Nephron (organoid): ENCODE measurements around the gene CCDC85B.

Source experiments
- H3K27ac Mint-ChIP-seq, 3 experiments: 2 replicates each; pipeline ENCODE4 v1.8.0; 2020; ENCODE audit warnings: mixed read lengths in 3 of 3, mild to moderate bottlenecking in 2 of 3, moderate library complexity in 1 of 3
- H3K27me3 Mint-ChIP-seq: 2 replicates; pipeline ENCODE4 v1.8.0; 2021; ENCODE audit warnings: low read depth, mild to moderate bottlenecking, moderate library complexity, mixed read lengths
- H3K36me3 Mint-ChIP-seq: 2 replicates; pipeline ENCODE4 v1.8.0; 2020; ENCODE audit warnings: low read depth, mixed read lengths
- H3K4me1 Mint-ChIP-seq: 2 replicates; pipeline ENCODE4 v1.8.0; 2020; ENCODE audit warnings: mixed read lengths
- H3K4me3 Mint-ChIP-seq, 3 experiments: 2 replicates each; pipeline ENCODE4 v1.8.0; 2020; ENCODE audit warnings: mild to moderate bottlenecking in 3 of 3, mixed read lengths in 3 of 3, moderate library complexity in 2 of 3
- H3K9me3 Mint-ChIP-seq: 2 replicates; pipeline ENCODE4 v1.8.0; 2020; ENCODE audit warnings: mixed read lengths
- TF ChIP-seq, protein P1 (sequence below), 3 experiments: fragments of 200-600 bp; sonication (generic); IDR thresholded peaks; one replicate each; pipeline ENCODE4 v1.5.0; 2021; ENCODE audit warnings: antibody characterized with exemption in 3 of 3; ENCODE audit not compliant: unreplicated experiment in 3 of 3

Gene CCDC85B

DNA sequence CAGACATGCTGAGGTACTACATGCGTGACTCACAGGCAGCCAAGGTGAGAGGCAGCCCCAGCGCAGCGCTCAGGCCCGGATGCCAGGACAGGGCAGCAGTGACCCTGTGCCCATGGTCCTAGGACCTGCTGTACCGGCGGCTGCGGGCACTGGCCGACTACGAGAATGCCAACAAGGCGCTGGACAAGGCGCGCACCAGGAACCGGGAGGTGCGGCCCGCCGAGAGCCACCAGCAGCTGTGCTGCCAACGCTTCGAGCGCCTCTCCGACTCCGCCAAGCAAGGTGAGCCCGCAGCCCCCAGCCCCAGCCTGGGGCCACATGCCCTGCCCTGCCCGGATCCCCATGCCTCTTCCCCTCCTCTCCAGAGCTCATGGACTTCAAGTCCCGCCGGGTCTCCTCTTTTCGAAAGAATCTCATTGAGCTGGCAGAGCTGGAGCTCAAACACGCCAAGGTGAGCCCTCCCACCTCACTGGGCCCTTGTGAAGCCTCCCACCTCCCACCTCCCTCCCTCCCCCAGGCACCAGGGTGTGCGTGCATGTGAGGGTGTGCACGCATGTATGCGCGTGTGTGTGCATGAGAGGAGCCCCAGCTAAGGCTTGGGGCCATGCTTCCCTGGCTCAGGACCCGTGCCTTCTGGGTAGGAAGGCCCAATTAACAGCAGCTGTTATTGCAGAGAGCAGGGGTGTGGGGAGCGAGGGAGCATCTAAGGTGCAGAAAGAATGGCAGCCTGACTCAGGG, 37.8 kb upstream of the CCDC85B start:
- Mint-ChIP-seq H3K27ac (no peak overlapping the region), H3K36me3 (peaks cover 48% of the 10 kb centered on the region), H3K4me3 (no peak overlapping the region), H3K27me3 (no peaks in the 10 kb centered on the region), H3K9me3 (no peaks in the 10 kb centered on the region), H3K4me1 (peaks cover 12% of the 10 kb centered on the region)
- TF ChIP-seq, protein P1, sequence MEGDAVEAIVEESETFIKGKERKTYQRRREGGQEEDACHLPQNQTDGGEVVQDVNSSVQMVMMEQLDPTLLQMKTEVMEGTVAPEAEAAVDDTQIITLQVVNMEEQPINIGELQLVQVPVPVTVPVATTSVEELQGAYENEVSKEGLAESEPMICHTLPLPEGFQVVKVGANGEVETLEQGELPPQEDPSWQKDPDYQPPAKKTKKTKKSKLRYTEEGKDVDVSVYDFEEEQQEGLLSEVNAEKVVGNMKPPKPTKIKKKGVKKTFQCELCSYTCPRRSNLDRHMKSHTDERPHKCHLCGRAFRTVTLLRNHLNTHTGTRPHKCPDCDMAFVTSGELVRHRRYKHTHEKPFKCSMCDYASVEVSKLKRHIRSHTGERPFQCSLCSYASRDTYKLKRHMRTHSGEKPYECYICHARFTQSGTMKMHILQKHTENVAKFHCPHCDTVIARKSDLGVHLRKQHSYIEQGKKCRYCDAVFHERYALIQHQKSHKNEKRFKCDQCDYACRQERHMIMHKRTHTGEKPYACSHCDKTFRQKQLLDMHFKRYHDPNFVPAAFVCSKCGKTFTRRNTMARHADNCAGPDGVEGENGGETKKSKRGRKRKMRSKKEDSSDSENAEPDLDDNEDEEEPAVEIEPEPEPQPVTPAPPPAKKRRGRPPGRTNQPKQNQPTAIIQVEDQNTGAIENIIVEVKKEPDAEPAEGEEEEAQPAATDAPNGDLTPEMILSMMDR (IDR thresholded peaks at IDR 0.05; ENCODE audit: unreplicated experiment in 3 of 3), result no peak

DNA sequence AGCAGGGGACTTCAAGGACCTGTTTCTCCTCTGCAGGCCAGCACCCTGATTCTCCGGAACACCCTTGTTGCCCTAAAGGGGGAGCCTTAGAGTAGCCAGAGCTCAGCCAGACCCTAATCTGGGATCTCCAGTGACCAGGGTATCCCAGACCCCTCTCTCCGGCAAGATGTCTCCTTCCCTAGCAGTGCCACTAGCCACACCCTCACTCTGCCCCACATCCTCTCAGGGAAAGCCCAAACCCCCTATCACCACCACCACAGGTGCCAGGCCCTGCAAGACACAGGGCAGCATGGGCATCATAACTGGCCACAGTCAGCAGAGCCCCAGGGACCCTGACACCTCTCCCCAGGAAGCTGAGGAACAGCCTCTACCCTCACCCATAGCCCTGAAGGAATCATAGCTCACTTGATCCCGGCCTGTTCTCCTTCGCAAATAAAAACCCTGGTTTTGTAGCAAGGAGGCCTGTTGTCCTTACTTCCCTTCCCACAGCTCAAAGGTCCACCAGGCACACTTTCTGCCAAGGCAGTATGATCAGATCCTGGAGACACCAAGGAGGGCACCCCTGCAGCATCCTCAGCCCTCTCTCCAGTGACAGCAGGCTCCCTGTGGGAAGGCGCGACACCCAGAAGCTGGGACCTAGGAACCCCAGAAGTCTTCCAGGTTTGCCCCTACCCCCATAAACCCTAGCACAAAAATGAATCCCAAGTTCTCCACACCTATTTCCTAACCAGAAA, 37.1 kb upstream of the CCDC85B start:
- Mint-ChIP-seq H3K4me3 (peak overlapping the region; percentile 45 to 84 (median 83)), H3K9me3 (no peaks in the 10 kb centered on the region), H3K4me1 (peaks cover 15% of the 10 kb centered on the region), H3K27me3 (no peaks in the 10 kb centered on the region), H3K36me3 (peaks cover 48% of the 10 kb centered on the region), H3K27ac (no peak overlapping the region)
- TF ChIP-seq, protein P1 (IDR thresholded peaks at IDR 0.05; ENCODE audit: unreplicated experiment in 3 of 3), result no peak

DNA sequence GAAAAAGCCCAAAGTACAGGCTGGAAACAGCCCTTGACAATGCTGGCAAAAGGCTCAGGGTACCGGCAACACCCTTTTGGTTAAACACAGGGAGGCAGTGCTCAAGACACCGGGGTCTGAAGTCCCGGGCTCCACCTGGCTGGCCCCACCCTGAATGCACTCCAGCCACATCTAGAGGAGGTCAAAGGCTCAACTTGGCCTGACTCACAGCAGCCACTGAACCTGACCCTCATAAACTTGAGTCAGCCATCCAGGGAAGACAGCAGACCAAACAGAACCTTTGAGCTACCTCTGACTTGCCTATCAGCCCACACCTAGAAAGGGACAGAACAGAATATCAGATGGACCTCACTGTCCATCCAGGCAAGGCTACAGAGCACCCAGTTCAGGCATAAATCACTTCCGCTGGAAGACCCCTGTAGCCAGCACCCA, 36.3 kb upstream of the CCDC85B start:
- TF ChIP-seq, protein P1 (IDR thresholded peaks at IDR 0.05; ENCODE audit: unreplicated experiment in 3 of 3), result no peak
- H3K4me1 Mint-ChIP-seq, result peaks cover 17% of the 10 kb centered on the region
- peak overlapping the region in 1 of 3 experiments; percentile 44 for H3K27ac Mint-ChIP-seq
- H3K27me3 Mint-ChIP-seq, result no peaks in the 10 kb centered on the region
- no peaks in the 10 kb centered on the region for H3K9me3 Mint-ChIP-seq
- peaks cover 48% of the 10 kb centered on the region for H3K36me3 Mint-ChIP-seq
- peak overlapping the region; percentile 75 to 84 (median 83) for H3K4me3 Mint-ChIP-seq

DNA sequence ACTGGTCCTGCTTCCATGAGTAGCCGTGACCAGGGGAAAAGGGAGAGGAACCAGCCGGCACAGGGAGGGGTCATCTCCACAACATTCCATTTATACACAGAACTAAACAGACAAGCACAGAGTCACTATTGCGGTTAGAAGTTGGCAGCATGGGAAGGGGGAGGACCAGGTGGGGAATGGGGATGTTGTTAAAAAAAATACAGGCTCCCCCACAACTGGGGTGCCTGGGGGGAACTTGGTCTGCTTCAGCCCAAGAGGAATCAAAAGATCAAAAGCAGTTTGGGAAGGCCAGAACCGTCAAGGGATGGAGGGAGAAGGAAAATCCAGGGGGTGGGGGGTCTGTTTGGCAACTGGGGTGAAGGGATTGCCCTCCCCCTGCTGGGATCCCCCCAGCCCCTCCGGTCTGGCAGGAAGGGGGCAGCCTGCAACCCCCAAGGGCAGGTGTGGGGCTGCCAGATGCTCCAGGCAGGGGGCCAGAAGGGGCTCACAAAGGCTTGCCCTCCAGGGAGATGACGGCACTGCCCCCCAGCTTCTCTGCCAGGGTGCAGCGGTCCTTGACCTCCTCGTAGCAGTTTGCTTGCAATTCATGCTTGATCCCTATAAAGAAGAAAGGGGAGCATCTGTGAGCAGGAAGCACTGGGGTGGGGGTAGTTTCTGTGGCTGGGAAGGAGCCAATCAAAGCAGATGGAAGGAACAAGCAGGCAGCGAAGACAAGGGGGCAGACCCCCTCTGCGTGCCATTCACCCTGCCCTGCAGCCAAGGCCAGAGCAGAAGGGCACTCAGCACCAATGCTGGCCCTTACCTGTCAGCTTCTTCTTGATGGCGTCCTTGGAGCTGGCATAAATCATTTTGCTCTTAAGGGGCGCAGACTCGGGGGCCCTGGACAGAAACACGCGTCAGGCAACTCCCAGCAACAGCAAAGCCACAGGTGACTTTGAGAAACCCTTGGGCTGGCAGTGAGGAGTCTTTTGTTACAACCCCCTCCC, 35.3 kb upstream of the CCDC85B start:
- TF ChIP-seq, protein P1 (IDR thresholded peaks at IDR 0.05; ENCODE audit: unreplicated experiment in 3 of 3), result no peak
- Mint-ChIP-seq H3K4me1 (peaks cover 21% of the 10 kb centered on the region), H3K27ac (peak overlapping the region in 1 of 3 experiments; percentile 85), H3K4me3 (peak overlapping the region; percentile 91 to 97 (median 97)), H3K36me3 (peaks cover 48% of the 10 kb centered on the region), H3K27me3 (no peaks in the 10 kb centered on the region), H3K9me3 (no peaks in the 10 kb centered on the region)

DNA sequence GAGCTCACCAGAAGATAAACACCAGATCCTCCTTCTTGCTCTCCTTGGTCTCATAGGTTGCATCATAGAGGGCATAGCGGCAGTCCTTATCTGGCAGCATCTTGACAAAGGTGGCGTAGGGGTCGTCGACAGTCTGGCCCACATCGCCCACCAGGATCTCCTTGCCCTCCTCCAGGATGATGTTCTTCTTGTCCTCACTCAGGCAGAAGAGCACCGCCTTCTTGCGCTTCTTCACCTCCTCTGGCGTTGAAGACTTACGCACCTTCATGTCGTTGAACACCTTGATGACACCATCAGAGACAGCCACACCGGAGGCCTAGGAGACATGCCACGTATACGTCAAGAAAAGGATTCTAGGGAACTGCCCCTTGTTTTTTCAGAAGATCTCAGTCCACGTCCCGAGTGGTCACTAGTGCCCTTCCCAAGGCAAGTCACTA, 34.5 kb upstream of the CCDC85B start:
- H3K36me3 Mint-ChIP-seq, result peaks cover 48% of the 10 kb centered on the region
- TF ChIP-seq, protein P1 (IDR thresholded peaks at IDR 0.05; ENCODE audit: unreplicated experiment in 3 of 3), result no peak
- H3K4me3 Mint-ChIP-seq, result peak overlapping the region; percentile 91 to 97 (median 97)
- H3K27ac Mint-ChIP-seq, result peak overlapping the region; percentile 54 to 85 (median 59)
- H3K27me3 Mint-ChIP-seq, result no peaks in the 10 kb centered on the region
- H3K4me1 Mint-ChIP-seq, result peaks cover 22% of the 10 kb centered on the region
- H3K9me3 Mint-ChIP-seq, result no peaks in the 10 kb centered on the region
